HG02852 (cell line): Measurements from ENCODE around the gene POLR2M.

ENCODE experiments used
- ATAC-seq: cut with Tn5 transposase; IDR thresholded peaks from one replicate; pipeline ENCODE4 v1.9.1; 2021; ENCODE audit warnings: mild to moderate bottlenecking, moderate library complexity; ENCODE audit not compliant: unreplicated experiment

POLR2M gene

GRCh38 chr15:57706405-57707209, at the start of gene POLR2M:
TSS of gene POLR2M (plus strand) at chr15:57706714. CDS start at chr15:57706843, 129 bp downstream.
- peak; percentile 96 for ATAC-seq

GRCh38 chr15:57657619-57658018, 48.9 kb upstream of the POLR2M start:
- no peak for ATAC-seq

GRCh38 chr15:57662091-57662744, 44.3 kb upstream of the POLR2M start:
- no peak for ATAC-seq

GRCh38 chr15:57662802-57663201, 43.7 kb upstream of the POLR2M start:
- ATAC-seq = no peak

- ATAC-seq = no peak
Measured at GRCh38 chr15:57663262-57663661, 43.3 kb upstream of the POLR2M start.

GRCh38 chr15:57665194-57665593, 41.3 kb upstream of the POLR2M start:
- ATAC-seq = no peak

- no peak for ATAC-seq
Measured at GRCh38 chr15:57665939-57666338, 40.6 kb upstream of the POLR2M start.

- ATAC-seq = no peak
Measured at GRCh38 chr15:57667171-57667849, 39.2 kb upstream of the POLR2M start.

- no peak for ATAC-seq
Measured at GRCh38 chr15:57668016-57668415, 38.5 kb upstream of the POLR2M start.

GRCh38 chr15:57671636-57672035, 34.9 kb upstream of the POLR2M start:
- ATAC-seq = no peak

- no peak for ATAC-seq
Measured at GRCh38 chr15:57675481-57676181, 30.9 kb upstream of the POLR2M start.

GRCh38 chr15:57676585-57676984, 29.9 kb upstream of the POLR2M start:
- ATAC-seq = no peak

GRCh38 chr15:57677204-57677603, 29.3 kb upstream of the POLR2M start:
- ATAC-seq = no peak

- ATAC-seq = no peak
Measured at GRCh38 chr15:57680021-57680420, 26.5 kb upstream of the POLR2M start.

GRCh38 chr15:57681011-57681410, 25.5 kb upstream of the POLR2M start:
- ATAC-seq = no peak

GRCh38 chr15:57683481-57683880, 23.0 kb upstream of the POLR2M start:
- no peak for ATAC-seq

GRCh38 chr15:57684491-57685151, 21.9 kb upstream of the POLR2M start:
- no peak for ATAC-seq

GRCh38 chr15:57685306-57686095, 21.0 kb upstream of the POLR2M start:
- no peak for ATAC-seq

GRCh38 chr15:57686657-57687056, 19.9 kb upstream of the POLR2M start:
- no peak for ATAC-seq
